SK-N-SH treated with all-trans-retinoic acid at 6 μM for 48 hours (cell line): Measurements from ENCODE around the gene SHB.

ENCODE experiments used
- ATAC-seq: fragments of 200-7000 bp; cut with Tn5 transposase; 3 replicates; pipeline ENCODE4 v1.9.1; 2020; ENCODE audit warnings: mild to moderate bottlenecking, moderate library complexity
- ARNTL ChIP-seq: fragments of 450-650 bp; formaldehyde crosslinking; IDR thresholded peaks from 2 replicates; pipeline ENCODE4 v1.5.0; 2020; ENCODE audit warnings: low read depth, mild to moderate bottlenecking, moderate library complexity, borderline replicate concordance
- BACH2 ChIP-seq: fragments of 250-450 bp; sonication (Bioruptor Pico); IDR thresholded peaks from 2 replicates; pipeline ENCODE4 v1.9.0; 2021; ENCODE audit warnings: mild to moderate bottlenecking, borderline replicate concordance
- CREB5 ChIP-seq: fragments of 250-450 bp; sonication (Bioruptor Pico); IDR thresholded peaks from 2 replicates; pipeline ENCODE4 v1.5.1; 2020; ENCODE audit warnings: low read depth, mild to moderate bottlenecking, moderate library complexity
- CSDC2 ChIP-seq: fragments of 250-450 bp; sonication (Bioruptor Pico); IDR thresholded peaks from 2 replicates; pipeline ENCODE4 v1.5.0; 2020; ENCODE audit warnings: mild to moderate bottlenecking, moderate library complexity
- ESRRG ChIP-seq: fragments of 250-450 bp; sonication (Bioruptor Pico); IDR thresholded peaks from 2 replicates; pipeline ENCODE4 v1.6.1; 2021; ENCODE audit warnings: mild to moderate bottlenecking
- GLIS3 ChIP-seq: fragments of 250-450 bp; sonication (Bioruptor Pico); IDR thresholded peaks from 2 replicates; pipeline ENCODE4 v1.5.0; 2020; ENCODE audit warnings: mild to moderate bottlenecking, moderate library complexity
- ISL1 ChIP-seq: fragments of 250-450 bp; sonication (Bioruptor Pico); IDR thresholded peaks from 2 replicates; pipeline ENCODE4 v2.1.2; 2022; ENCODE audit warnings: mild to moderate bottlenecking, moderate library complexity
- OSR1 ChIP-seq: fragments of 250-450 bp; sonication (Bioruptor Pico); IDR thresholded peaks from 2 replicates; pipeline ENCODE4 v1.8.0; 2022; ENCODE audit warnings: moderate library complexity, mild to moderate bottlenecking, inconsistent platforms
- PATZ1 ChIP-seq: fragments of 250-450 bp; sonication (Bioruptor Pico); IDR thresholded peaks from 2 replicates; pipeline ENCODE4 v1.8.0; 2020; ENCODE audit warnings: mild to moderate bottlenecking, moderate library complexity, borderline replicate concordance
- POU6F1 ChIP-seq: fragments of 250-450 bp; sonication (Bioruptor Pico); IDR thresholded peaks from 2 replicates; pipeline ENCODE4 v1.8.0; 2021; ENCODE audit warnings: low read depth, mild to moderate bottlenecking, moderate library complexity, borderline replicate concordance
- PPARA ChIP-seq: fragments of 250-450 bp; sonication (Bioruptor Pico); IDR thresholded peaks from 2 replicates; pipeline ENCODE4 v1.5.0; 2020; ENCODE audit warnings: mild to moderate bottlenecking, borderline replicate concordance
- RARB ChIP-seq: fragments of 250-450 bp; sonication (Bioruptor Pico); IDR thresholded peaks from 2 replicates; pipeline ENCODE4 v1.8.0; 2021; ENCODE audit warnings: mild to moderate bottlenecking, moderate library complexity
- SNAI2 ChIP-seq: fragments of 250-450 bp; sonication (Bioruptor Pico); IDR thresholded peaks from 2 replicates; pipeline ENCODE4 v1.5.0; 2020; ENCODE audit warnings: mild to moderate bottlenecking, moderate library complexity
- TCF4 ChIP-seq: fragments of 250-450 bp; sonication (Bioruptor Pico); IDR thresholded peaks from 2 replicates; pipeline ENCODE4 v1.8.0; 2021; ENCODE audit warnings: mild to moderate bottlenecking, moderate library complexity, borderline replicate concordance
- TSHZ2 ChIP-seq: fragments of 250-450 bp; sonication (Bioruptor Pico); IDR thresholded peaks from 2 replicates; pipeline ENCODE4 v1.5.0; 2020; ENCODE audit warnings: mild to moderate bottlenecking, moderate library complexity
- ZFP3 ChIP-seq: fragments of 250-450 bp; sonication (Bioruptor Pico); IDR thresholded peaks from 2 replicates; pipeline ENCODE4 v1.5.0; 2020; ENCODE audit warnings: mild to moderate bottlenecking, moderate library complexity
- ZNF565 ChIP-seq: fragments of 450-650 bp; formaldehyde crosslinking; conservative IDR thresholded peaks from 2 replicates; pipeline ENCODE4 v1.5.0; 2020; ENCODE audit warnings: low read depth, mild to moderate bottlenecking, moderate library complexity
- ZNF70 ChIP-seq: fragments of 450-650 bp; formaldehyde crosslinking; IDR thresholded peaks from 2 replicates; pipeline ENCODE4 v1.5.0; 2020; ENCODE audit warnings: mild to moderate bottlenecking, moderate library complexity
- ZNF8 ChIP-seq: fragments of 450-650 bp; formaldehyde crosslinking; IDR thresholded peaks from 2 replicates; pipeline ENCODE4 v1.5.0; 2020; ENCODE audit warnings: mild to moderate bottlenecking, moderate library complexity

Gene SHB

GRCh38 chr9:37904445-37905130, 164.4 kb downstream of the SHB start:
- ATAC-seq = no peak; the same call in 2 of the 3 replicates

GRCh38 chr9:37903647-37904444, 165.2 kb downstream of the SHB start, which contains the start of gene SLC25A51:
TSS of gene SLC25A51 (minus strand) at chr9:37904127. CDS start at chr9:37888550, 15,577 bp downstream.
- no peak for TF ChIP-seq ZNF565 (CRISPR knock-in tag)
- no peak for TF ChIP-seq ESRRG
- peak; percentile 67 for TF ChIP-seq ZNF70
- no peak for TF ChIP-seq ZNF8 (CRISPR knock-in tag)
- TF ChIP-seq ISL1 (CRISPR knock-in tag) = no peak
- TF ChIP-seq OSR1 = no peak
- TF ChIP-seq PATZ1 (CRISPR knock-in tag) = no peak
- TF ChIP-seq ZFP3 (CRISPR knock-in tag) = no peak
- no peak for TF ChIP-seq CSDC2 (CRISPR knock-in tag)
- no peak for TF ChIP-seq CREB5
- 0 out of 2 replicates have a peak, but pooled peaks have one; percentile 27 for TF ChIP-seq POU6F1 (CRISPR knock-in tag)
- TF ChIP-seq BACH2 = no peak
- no peak; the same call in 1 of the 2 replicates for TF ChIP-seq TSHZ2 (CRISPR knock-in tag)
- TF ChIP-seq ARNTL (CRISPR knock-in tag) = no peak
- no peak for TF ChIP-seq SNAI2
- no peak; the same call in 1 of the 2 replicates for TF ChIP-seq TCF4 (CRISPR knock-in tag)
- TF ChIP-seq RARB = no peak
- TF ChIP-seq GLIS3 (CRISPR knock-in tag) = peak; percentile 30; the same call in 1 of the 2 replicates
- TF ChIP-seq, all 23 proteins: peak for 3
- peak; percentile 89 for ATAC-seq

More at GRCh38 chr9:37904445-37905130, 164.4 kb downstream of the SHB start:
- TF ChIP-seq PATZ1 (CRISPR knock-in tag) = peak; percentile 54; the same call in 1 of the 2 replicates
- 0 out of 2 replicates have a peak, but pooled peaks have one; percentile 4 for TF ChIP-seq ZNF8 (CRISPR knock-in tag)
- TF ChIP-seq PPARA = no peak
